OCI-LY7 (cell line): ENCODE measurements around the gene RPS6KB2. TPM values are rescaled to one million over a fixed set of nuclear protein-coding genes. Genes with fewer than 3 reads are reported as not detected.
A peak's percentile ranks its signal among the peaks of the same experiment; 100 is the strongest.

Experiments used
- BruUV-seq: library from RNA; stranded (reverse); fragments of 400-500 nt; replicated peaks from 2 replicates; lab custom pipeline; 2021; lab: Mats Ljungman, UMichigan
- CTCF ChIA-PET: fragments of 300-600 bp; sonication (Branson Sonifier 250); formaldehyde crosslinking; loops from one replicate; lab custom pipeline; 2022; ENCODE audit warnings: antibody characterized with exemption; ENCODE audit not compliant: unreplicated experiment; lab: Charles Lee
- POLR2A ChIA-PET: fragments of 300-600 bp; sonication (Branson Sonifier 250); formaldehyde crosslinking; loops from one replicate; lab custom pipeline; 2022; ENCODE audit warnings: antibody characterized with exemption; lab: Charles Lee
- DNase-seq: peaks from one replicate; pipeline ENCODE4 v3.0.0-alpha.2; 2015; ENCODE audit warnings: low spot score
- H2AFZ ChIP-seq: fragments of 200-600 bp; sonication (generic), shearing (Covaris generic); 2 replicates; pipeline ENCODE4 v1.6.1; 2014; ENCODE audit warnings: mild to moderate bottlenecking, antibody characterized with exemption, low read length, moderate library complexity
- H3K27ac ChIP-seq: fragments of 200-600 bp; sonication (generic); 2 replicates; pipeline ENCODE4 v1.5.1; 2014; ENCODE audit warnings: mixed run types, low read depth, mild to moderate bottlenecking, moderate library complexity, low read length, inconsistent platforms; ENCODE audit not compliant: poor library complexity, severe bottlenecking
- H3K36me3 ChIP-seq: fragments of 200-600 bp; sonication (generic); 2 replicates; pipeline ENCODE4 v1.6.1; 2014; ENCODE audit warnings: mild to moderate bottlenecking, antibody characterized with exemption, low read length, moderate library complexity, mixed read lengths; ENCODE audit not compliant: insufficient read depth
- H3K4me1 ChIP-seq: fragments of 200-600 bp; sonication (generic); 2 replicates; pipeline ENCODE4 v1.5.1; 2014; ENCODE audit warnings: mild to moderate bottlenecking, low read length; ENCODE audit not compliant: insufficient read depth, poor library complexity, severe bottlenecking
- H3K4me2 ChIP-seq: fragments of 200-600 bp; sonication (generic); 2 replicates; pipeline ENCODE4 v1.6.1; 2014; ENCODE audit warnings: mild to moderate bottlenecking, low read length
- H3K4me3 ChIP-seq: fragments of 200-600 bp; sonication (generic); 2 replicates; pipeline ENCODE4 v1.5.1; 2014; ENCODE audit warnings: mild to moderate bottlenecking, low read depth, low read length; ENCODE audit not compliant: poor library complexity, severe bottlenecking
- H3K79me2 ChIP-seq: fragments of 200-600 bp; sonication (generic); 2 replicates; pipeline ENCODE4 v1.6.1; 2016; ENCODE audit warnings: low read depth, mild to moderate bottlenecking, low read length, moderate library complexity, mixed read lengths; ENCODE audit not compliant: insufficient read depth
- H3K9me2 ChIP-seq: fragments of 200-600 bp; sonication (generic); 2 replicates; pipeline ENCODE4 v1.6.1; 2016; ENCODE audit warnings: mild to moderate bottlenecking, low read length, mixed read lengths; ENCODE audit not compliant: insufficient read depth
- H3K9me3 ChIP-seq: fragments of 200-600 bp; sonication (generic); 2 replicates; pipeline ENCODE4 v1.6.1; 2014; ENCODE audit warnings: mild to moderate bottlenecking, mixed run types, low read length, mixed read lengths
- H4K20me1 ChIP-seq: fragments of 200-600 bp; sonication (generic); 2 replicates; pipeline ENCODE4 v1.6.1; 2014; ENCODE audit warnings: mild to moderate bottlenecking, antibody characterized with exemption, low read length, moderate library complexity, mixed read lengths; ENCODE audit not compliant: insufficient read depth
- EZH2phosphoT487 ChIP-seq: fragments of 200-600 bp; sonication (generic); IDR thresholded peaks from 2 replicates; pipeline ENCODE4 v1.6.1; 2018; ENCODE audit warnings: low read depth, borderline replicate concordance, mild to moderate bottlenecking, mixed run types, antibody characterized with exemption, low read length, moderate library complexity, mixed read lengths
- intact Hi-C: fragments of 100-400 bp; cut with micrococcal nuclease; formaldehyde crosslinking; loops from one replicate; pipeline ENCODE4 v1.10.0; 2022; ENCODE audit not compliant: unreplicated experiment
- total RNA-seq, 2 experiments: library from RNA; depleted of rRNA in 1 of 2; stranded (reverse); fragments of >200 nt in 1 of 2; shearing (Covaris generic) in 1 of 2; gene quantifications; 2 replicates each; pipeline ENCODE4 v1.2.3, GENCODE V29; 2014 to 2022
- TF ChIP-seq, protein P1 (sequence below): fragments of 200-600 bp; sonication (generic); conservative IDR thresholded peaks from 2 replicates; pipeline ENCODE4 v1.5.1; 2014; ENCODE audit warnings: mild to moderate bottlenecking, antibody characterized with exemption, low read length, moderate library complexity, mixed read lengths

The RPS6KB2 gene
- total RNA-seq, 2 experiments from 2014 or later: 48.3 to 69.4 TPM

DNA sequence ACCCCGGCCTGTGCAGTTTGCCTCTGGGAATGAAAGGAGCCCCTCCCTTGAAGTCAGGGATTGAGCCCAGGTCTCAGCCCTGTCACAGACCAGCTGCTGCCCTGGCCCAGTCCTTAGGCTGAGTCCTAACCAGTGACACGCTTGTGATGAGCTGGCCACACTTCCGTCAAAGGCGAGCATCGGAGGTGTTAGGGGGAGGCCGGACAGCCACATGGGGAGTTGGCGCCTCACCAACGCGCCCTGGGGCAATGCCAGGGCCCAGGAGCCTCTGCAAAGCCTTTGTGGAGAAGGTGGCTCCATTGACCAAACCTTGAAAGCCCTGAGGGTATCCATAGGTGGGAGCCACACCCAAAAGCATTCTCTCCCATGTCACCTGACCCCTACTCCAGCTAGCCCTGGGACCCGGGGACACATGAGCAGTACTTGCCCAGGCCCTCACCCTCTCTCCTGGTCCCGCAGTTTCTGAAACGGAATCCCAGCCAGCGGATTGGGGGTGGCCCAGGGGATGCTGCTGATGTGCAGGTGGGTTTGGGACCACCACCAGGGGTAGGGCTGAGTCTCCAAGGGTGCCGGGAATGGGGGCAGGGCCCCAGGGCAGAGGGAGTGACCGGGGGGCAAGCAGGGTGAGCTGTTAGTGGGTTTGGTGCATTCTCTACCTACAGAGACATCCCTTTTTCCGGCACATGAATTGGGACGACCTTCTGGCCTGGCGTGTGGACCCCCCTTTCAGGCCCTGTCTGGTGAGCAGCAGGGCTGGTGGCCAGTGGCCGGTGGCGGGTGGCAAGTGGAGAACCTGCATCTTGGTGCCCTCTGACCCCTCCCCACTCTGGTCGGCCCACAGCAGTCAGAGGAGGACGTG, 5.5 kb downstream of the RPS6KB2 start:
- BruUV-seq: no TSS peak
- H3K79me2 ChIP-seq: peaks cover 41% of the 10 kb centered on the region
- H3K4me1 ChIP-seq: peaks cover 60% of the 10 kb centered on the region
- H3K4me2 ChIP-seq: peak overlapping the region; percentile 97
- POLR2A ChIA-PET: no interaction called here
- intact Hi-C loops: no loop called here
- H3K4me3 ChIP-seq: peak overlapping the region; percentile 81
- no peak overlapping the region for H2AFZ ChIP-seq
- H3K9me3 ChIP-seq: no peaks in the 10 kb centered on the region
- no peak for TF ChIP-seq EZH2phosphoT487
- TF ChIP-seq, protein P1, sequence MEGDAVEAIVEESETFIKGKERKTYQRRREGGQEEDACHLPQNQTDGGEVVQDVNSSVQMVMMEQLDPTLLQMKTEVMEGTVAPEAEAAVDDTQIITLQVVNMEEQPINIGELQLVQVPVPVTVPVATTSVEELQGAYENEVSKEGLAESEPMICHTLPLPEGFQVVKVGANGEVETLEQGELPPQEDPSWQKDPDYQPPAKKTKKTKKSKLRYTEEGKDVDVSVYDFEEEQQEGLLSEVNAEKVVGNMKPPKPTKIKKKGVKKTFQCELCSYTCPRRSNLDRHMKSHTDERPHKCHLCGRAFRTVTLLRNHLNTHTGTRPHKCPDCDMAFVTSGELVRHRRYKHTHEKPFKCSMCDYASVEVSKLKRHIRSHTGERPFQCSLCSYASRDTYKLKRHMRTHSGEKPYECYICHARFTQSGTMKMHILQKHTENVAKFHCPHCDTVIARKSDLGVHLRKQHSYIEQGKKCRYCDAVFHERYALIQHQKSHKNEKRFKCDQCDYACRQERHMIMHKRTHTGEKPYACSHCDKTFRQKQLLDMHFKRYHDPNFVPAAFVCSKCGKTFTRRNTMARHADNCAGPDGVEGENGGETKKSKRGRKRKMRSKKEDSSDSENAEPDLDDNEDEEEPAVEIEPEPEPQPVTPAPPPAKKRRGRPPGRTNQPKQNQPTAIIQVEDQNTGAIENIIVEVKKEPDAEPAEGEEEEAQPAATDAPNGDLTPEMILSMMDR: no peak
- CTCF ChIA-PET: no interaction called here
- DNase-seq: no peak
- H4K20me1 ChIP-seq: peaks cover 12% of the 10 kb centered on the region
- H3K9me2 ChIP-seq: no peaks in the 10 kb centered on the region
- H3K36me3 ChIP-seq: peaks cover 68% of the 10 kb centered on the region
- peak overlapping the region; percentile 94 for H3K27ac ChIP-seq

DNA sequence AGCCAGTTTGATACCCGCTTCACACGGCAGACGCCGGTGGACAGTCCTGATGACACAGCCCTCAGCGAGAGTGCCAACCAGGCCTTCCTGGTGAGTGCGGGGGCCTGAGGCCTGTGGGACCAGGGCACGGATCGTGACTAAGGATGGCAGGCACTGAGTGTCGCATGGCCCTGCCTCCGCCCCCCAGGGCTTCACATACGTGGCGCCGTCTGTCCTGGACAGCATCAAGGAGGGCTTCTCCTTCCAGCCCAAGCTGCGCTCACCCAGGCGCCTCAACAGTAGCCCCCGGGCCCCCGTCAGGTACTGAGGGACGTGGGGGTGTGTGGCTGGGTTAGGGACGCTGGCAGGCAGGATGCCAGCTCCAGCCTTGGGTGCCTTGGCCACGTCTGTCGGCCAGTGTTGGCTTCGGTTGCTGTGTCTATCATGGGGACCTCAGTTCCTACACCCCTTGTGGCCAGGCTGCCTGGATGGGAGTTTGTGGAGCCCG, 6.1 kb downstream of the RPS6KB2 start:
- intact Hi-C loops: no loop called here
- no peak for DNase-seq
- peaks cover 34% of the 10 kb centered on the region for H3K79me2 ChIP-seq
- peak overlapping the region; percentile 81 for H3K4me3 ChIP-seq
- TF ChIP-seq, protein P1: no peak
- TF ChIP-seq EZH2phosphoT487: no peak
- BruUV-seq: no TSS peak
- H3K9me3 ChIP-seq: no peaks in the 10 kb centered on the region
- peaks cover 68% of the 10 kb centered on the region for H3K36me3 ChIP-seq
- ChIA-PET POLR2A (no interaction called here), CTCF (no interaction called here)
- H3K9me2 ChIP-seq: no peaks in the 10 kb centered on the region
- H4K20me1 ChIP-seq: peaks cover 12% of the 10 kb centered on the region
- H3K4me2 ChIP-seq: peak overlapping the region; percentile 97
- no peak overlapping the region for H2AFZ ChIP-seq
- peaks cover 61% of the 10 kb centered on the region for H3K4me1 ChIP-seq
- H3K27ac ChIP-seq: peak overlapping the region; percentile 94
